CD4-positive, alpha-beta memory T cell (primary cell): Measurements from ENCODE around the gene PLXNA4. TPM values are rescaled to one million over a fixed set of nuclear protein-coding genes. Genes with fewer than 3 reads are reported as not detected.

Experiments used
- CTCF ChIA-PET: fragments of 350-600 bp; sonication (Branson Sonifier 250); formaldehyde crosslinking; loops from one replicate; lab custom pipeline; 2021; ENCODE audit warnings: inconsistent platforms; ENCODE audit not compliant: partially characterized antibody; lab: Charles Lee
- POLR2A ChIA-PET: fragments of 350-600 bp; sonication (Branson Sonifier 250); formaldehyde crosslinking; loops from one replicate; lab custom pipeline; 2021; ENCODE audit not compliant: partially characterized antibody; lab: Charles Lee
- DNase-seq, 5 donors: peaks; one replicate each; pipeline versions ENCODE4 v3.0.0 to v3.0.0-alpha.2; 2020 to 2022; ENCODE audit warnings: mixed read lengths in 1 of 5
- H3K27ac ChIP-seq: one replicate; pipeline ENCODE4 v1.7.0; 2013; ENCODE audit warnings: low read depth, low read length
- H3K27me3 ChIP-seq: 2 replicates; pipeline ENCODE4 v1.7.0; 2013; ENCODE audit warnings: mild to moderate bottlenecking, low read length, moderate library complexity; ENCODE audit not compliant: insufficient read depth
- H3K36me3 ChIP-seq: 2 replicates; pipeline ENCODE4 v1.7.0; 2013; ENCODE audit warnings: mild to moderate bottlenecking, low read length, moderate library complexity; ENCODE audit not compliant: insufficient read depth
- H3K4me1 ChIP-seq: 2 replicates; pipeline ENCODE4 v1.7.0; 2013; ENCODE audit warnings: mild to moderate bottlenecking, low read length, moderate library complexity; ENCODE audit not compliant: insufficient read depth
- H3K4me3 ChIP-seq, 2 donors: one replicate each; pipeline ENCODE4 v1.7.0; 2013; ENCODE audit warnings: low read length in 2 of 2, mild to moderate bottlenecking in 1 of 2
- H3K9me3 ChIP-seq, 2 donors: one replicate each; pipeline ENCODE4 v1.7.0; 2013; ENCODE audit warnings: low read length in 2 of 2, control low read depth in 1 of 2; ENCODE audit not compliant: control insufficient read depth in 1 of 2
- H3K27ac Mint-ChIP-seq, 7 donors: one replicate each; pipeline ENCODE4 v1.8.0; 2020 to 2021; ENCODE audit warnings: mixed read lengths in 7 of 7, mild to moderate bottlenecking in 6 of 7, inconsistent platforms in 3 of 7, moderate library complexity in 3 of 7
- H3K27me3 Mint-ChIP-seq, 2 donors: one replicate each; pipeline ENCODE4 v1.8.0; 2020 to 2021; ENCODE audit warnings: mixed read lengths in 2 of 2
- H3K36me3 Mint-ChIP-seq, 2 donors: one replicate each; pipeline ENCODE4 v1.8.0; 2020 to 2021; ENCODE audit warnings: mixed read lengths in 2 of 2, inconsistent platforms in 1 of 2, mild to moderate bottlenecking in 1 of 2
- H3K4me1 Mint-ChIP-seq, 4 donors: one replicate each; pipeline ENCODE4 v1.8.0; 2020 to 2021; ENCODE audit warnings: mixed read lengths in 4 of 4, mild to moderate bottlenecking in 1 of 4
- H3K4me3 Mint-ChIP-seq, 8 donors: one replicate each; pipeline ENCODE4 v1.8.0; 2020 to 2021; ENCODE audit warnings: mixed read lengths in 8 of 8, mild to moderate bottlenecking in 7 of 8, moderate library complexity in 6 of 8, inconsistent platforms in 3 of 8
- H3K9me3 Mint-ChIP-seq, 8 donors: one replicate each; pipeline ENCODE4 v1.8.0; 2020 to 2021; ENCODE audit warnings: mixed read lengths in 8 of 8, mild to moderate bottlenecking in 5 of 8, inconsistent platforms in 3 of 8, moderate library complexity in 1 of 8
- intact Hi-C: fragments of 100-400 bp; cut with micrococcal nuclease; formaldehyde crosslinking; loops from one replicate; pipeline ENCODE4 v1.15.1; 2023
- polyA plus RNA-seq, 2 donors: library from polyadenylated mRNA; unstranded; fragments of 300-500 nt; fragmentation: Illumina TruSeq; gene quantifications; one replicate each; pipeline ENCODE4 v1.2.3, GENCODE V29; 2021
- total RNA-seq, 2 experiments: library from RNA; stranded (reverse); gene quantifications; one replicate each; pipeline ENCODE4 v1.2.3, GENCODE V29; 2021

The PLXNA4 gene
- total and polyA plus RNA-seq, 4 experiments from 2014 or later: 0.06 to 0.94 (median 0.58) TPM

- H3K27me3 ChIP-seq: no peaks in the 10 kb centered on the region
- peaks cover 5 to 15% (median 13%) of the 10 kb centered on the region in 4 donors for H3K4me1 Mint-ChIP-seq
- POLR2A ChIA-PET: no interaction called here
- peak overlapping the region in 1 of 7 donors; percentile 29 for H3K27ac Mint-ChIP-seq
- no peaks in the 10 kb centered on the region for H3K36me3 Mint-ChIP-seq
- no peaks in the 10 kb centered on the region for H3K9me3 ChIP-seq
- H3K36me3 ChIP-seq: no peaks in the 10 kb centered on the region
- intact Hi-C loops: no loop called here
- no peak overlapping the region for H3K27ac ChIP-seq
- no peak for DNase-seq
- H3K4me3 Mint-ChIP-seq: no peak overlapping the region
- H3K27me3 Mint-ChIP-seq: no peaks in the 10 kb centered on the region
- H3K4me3 ChIP-seq: no peak overlapping the region
- H3K4me1 ChIP-seq: no peaks in the 10 kb centered on the region
- no peaks in the 10 kb centered on the region for H3K9me3 Mint-ChIP-seq
- CTCF ChIA-PET: interaction anchor here (1.3 to 1.5 kb wide), 2 partner anchors 72 to 114 kb away, joined by 3 to 4 read pairs; no protein-coding TSS in a partner anchor
Measured at GRCh38 chr7:132508724-132509353, 67.4 kb downstream of the PLXNA4 start.

DNA sequence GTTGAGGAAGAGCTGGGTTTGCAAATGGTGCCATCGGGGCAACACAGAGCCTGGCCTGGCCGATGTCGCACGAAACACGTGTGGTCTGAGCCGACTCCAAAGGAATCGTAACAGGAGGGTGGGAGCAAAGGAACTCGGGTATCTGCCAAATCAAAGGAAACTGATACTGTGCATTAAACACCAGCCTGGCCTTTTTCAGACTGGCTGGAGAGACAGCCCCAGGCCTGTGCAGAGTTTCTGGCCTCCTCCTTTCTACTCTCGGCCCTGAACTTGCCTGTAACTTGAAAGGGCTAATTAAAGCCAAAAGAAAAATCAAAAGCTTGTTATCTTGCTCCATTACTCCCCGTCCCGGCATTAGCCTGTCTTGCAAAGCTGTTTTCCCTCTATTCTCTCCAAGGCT is 71.4 kb downstream of the PLXNA4 start:
- H3K9me3 ChIP-seq: no peaks in the 10 kb centered on the region
- H3K27ac Mint-ChIP-seq: peak overlapping the region in 1 of 7 donors; percentile 75

DNA sequence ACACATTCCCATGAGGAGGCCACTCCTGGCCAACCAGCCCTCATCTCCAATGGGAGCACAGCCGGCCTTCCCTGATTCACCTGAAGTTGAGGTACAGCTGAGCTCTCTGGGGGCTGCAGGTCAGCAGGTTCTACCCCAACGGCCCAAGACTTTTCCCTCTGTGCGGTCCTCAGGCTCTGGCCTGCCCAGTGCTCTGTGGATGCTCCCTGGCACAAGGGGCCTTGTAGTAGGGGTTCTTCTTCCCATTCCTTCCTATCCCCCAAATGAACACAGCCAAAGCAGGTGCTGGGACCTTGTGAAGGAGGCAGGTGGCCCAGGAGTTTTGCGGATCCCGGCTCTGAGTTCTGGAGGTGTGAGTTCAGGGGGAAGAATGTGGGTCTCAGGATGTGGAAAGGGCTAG is 72.2 kb downstream of the PLXNA4 start:
- H3K36me3 ChIP-seq: no peaks in the 10 kb centered on the region
- intact Hi-C loops: no loop called here
- ChIA-PET CTCF (no interaction called here), POLR2A (no interaction called here)
- no peak overlapping the region for H3K4me3 Mint-ChIP-seq
- H3K4me3 ChIP-seq: no peak overlapping the region
- H3K27me3 ChIP-seq: no peaks in the 10 kb centered on the region
- H3K27me3 Mint-ChIP-seq: no peaks in the 10 kb centered on the region
- H3K27ac Mint-ChIP-seq: no peak overlapping the region
- no peaks in the 10 kb centered on the region for H3K36me3 Mint-ChIP-seq
- no peak for DNase-seq
- no peaks in the 10 kb centered on the region for H3K9me3 ChIP-seq
- peaks cover 0 to 4% (median under 1%) of the 10 kb centered on the region in 4 donors for H3K4me1 Mint-ChIP-seq
- no peaks in the 10 kb centered on the region for H3K4me1 ChIP-seq
- peaks cover 0 to 3% (median 0%) of the 10 kb centered on the region in 8 donors for H3K9me3 Mint-ChIP-seq
- no peak overlapping the region for H3K27ac ChIP-seq

More for the DNA sequence above, 71.4 kb downstream of the PLXNA4 start:
- Mint-ChIP-seq H3K36me3 (no peaks in the 10 kb centered on the region), H3K4me1 (peaks cover 2 to 9% (median 8%) of the 10 kb centered on the region in 4 donors), H3K9me3 (peaks cover 0 to 3% (median 0%) of the 10 kb centered on the region in 8 donors), H3K4me3 (no peak overlapping the region), H3K27me3 (no peaks in the 10 kb centered on the region)
- no peak for DNase-seq
- H3K36me3 ChIP-seq: no peaks in the 10 kb centered on the region
- intact Hi-C loops: no loop called here
- H3K4me3 ChIP-seq: no peak overlapping the region
- POLR2A ChIA-PET: no interaction called here
- no peak overlapping the region for H3K27ac ChIP-seq
- H3K27me3 ChIP-seq: no peaks in the 10 kb centered on the region
- CTCF ChIA-PET: no interaction called here
- H3K4me1 ChIP-seq: no peaks in the 10 kb centered on the region

DNA sequence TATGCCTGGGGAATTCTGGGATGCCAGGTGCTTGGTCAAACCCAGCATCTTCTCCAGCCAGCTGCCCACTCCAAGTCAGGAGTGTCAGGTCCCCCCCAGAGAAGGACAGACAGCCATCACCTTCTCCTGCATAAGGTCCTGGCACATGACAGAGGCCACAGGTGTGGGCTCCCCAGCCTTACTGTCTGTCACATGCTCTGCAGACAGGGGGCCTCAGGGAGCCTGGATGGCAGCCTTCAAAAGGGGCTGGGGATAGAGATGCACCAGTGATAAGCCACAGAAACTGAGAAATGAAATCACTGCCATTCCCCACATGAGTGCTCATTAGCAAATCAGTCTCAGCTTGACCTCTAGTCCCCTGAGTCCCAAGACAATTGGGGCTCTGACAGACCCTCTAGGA is 72.9 kb downstream of the PLXNA4 start:
- intact Hi-C loops: no loop called here
- POLR2A ChIA-PET: no interaction called here
- Mint-ChIP-seq H3K9me3 (peaks cover 0 to 3% (median 0%) of the 10 kb centered on the region in 8 donors), H3K4me3 (no peak overlapping the region), H3K36me3 (no peaks in the 10 kb centered on the region), H3K27me3 (no peaks in the 10 kb centered on the region), H3K27ac (no peak overlapping the region), H3K4me1 (peaks cover 0 to 4% (median 0%) of the 10 kb centered on the region in 4 donors)
- DNase-seq: no peak
- CTCF ChIA-PET: no interaction called here
- no peaks in the 10 kb centered on the region for H3K36me3 ChIP-seq
- H3K4me1 ChIP-seq: no peaks in the 10 kb centered on the region
- H3K9me3 ChIP-seq: no peaks in the 10 kb centered on the region
- no peaks in the 10 kb centered on the region for H3K27me3 ChIP-seq
- no peak overlapping the region for H3K27ac ChIP-seq
- H3K4me3 ChIP-seq: no peak overlapping the region

GRCh38 chr7:132501956-132502355 is 74.3 kb downstream of the PLXNA4 start:
- peak overlapping the region in 1 of 7 donors; percentile 20 for H3K27ac Mint-ChIP-seq
- no peak overlapping the region for H3K4me3 ChIP-seq

DNA sequence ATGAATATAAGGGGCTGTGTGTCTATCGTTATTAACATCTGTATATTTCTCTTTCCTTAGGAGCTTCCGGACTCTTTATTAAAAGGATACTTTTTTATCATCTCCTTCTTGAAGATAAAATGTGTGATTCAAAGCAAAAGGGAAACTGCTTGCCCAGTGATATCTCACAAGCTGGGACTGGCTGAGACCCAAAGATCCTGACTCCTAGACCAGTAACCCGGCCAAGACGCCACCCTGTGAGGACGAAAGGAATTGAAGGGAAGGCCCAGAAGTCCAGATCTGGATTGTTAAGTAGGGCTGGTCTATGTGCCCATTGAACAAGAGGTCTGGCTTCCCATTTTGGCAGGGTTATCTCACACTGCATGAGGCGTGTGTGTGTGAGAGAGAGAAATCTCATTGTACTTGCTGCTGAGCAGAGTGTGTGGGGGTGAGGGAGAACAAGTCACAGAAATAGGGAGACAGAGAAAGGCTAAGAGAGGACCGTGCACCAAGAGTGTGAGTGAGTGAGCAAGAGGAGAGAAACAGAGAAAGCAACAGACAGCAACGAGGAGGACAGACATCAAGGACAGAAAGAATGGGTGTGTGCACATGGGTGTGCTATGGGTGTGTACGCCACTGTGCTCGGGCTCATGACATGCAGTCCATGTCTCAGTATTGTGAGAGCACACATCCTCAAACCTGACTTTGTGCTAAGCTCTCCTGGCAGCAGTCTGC is 75.4 kb downstream of the PLXNA4 start:
- H3K36me3 ChIP-seq: no peaks in the 10 kb centered on the region
- no peaks in the 10 kb centered on the region for H3K4me1 ChIP-seq
- Mint-ChIP-seq H3K27ac (peak overlapping the region in 1 of 7 donors; percentile 18), H3K4me1 (peaks cover 0 to 4% (median 0%) of the 10 kb centered on the region in 4 donors), H3K9me3 (peaks cover 0 to 3% (median 0%) of the 10 kb centered on the region in 8 donors), H3K36me3 (no peaks in the 10 kb centered on the region), H3K4me3 (no peak overlapping the region), H3K27me3 (no peaks in the 10 kb centered on the region)
- no peak overlapping the region for H3K4me3 ChIP-seq
- ChIA-PET CTCF (no interaction called here), POLR2A (no interaction called here)
- no peaks in the 10 kb centered on the region for H3K9me3 ChIP-seq
- no peak overlapping the region for H3K27ac ChIP-seq
- H3K27me3 ChIP-seq: no peaks in the 10 kb centered on the region
- DNase-seq: no peak
- intact Hi-C loops: no loop called here

More at GRCh38 chr7:132501956-132502355, 74.3 kb downstream of the PLXNA4 start:
- H3K4me1 ChIP-seq: no peaks in the 10 kb centered on the region
- intact Hi-C loops: no loop called here
- no peak overlapping the region for H3K27ac ChIP-seq
- ChIA-PET CTCF (no interaction called here), POLR2A (no interaction called here)
- no peak overlapping the region for H3K4me3 Mint-ChIP-seq
- no peaks in the 10 kb centered on the region for H3K27me3 ChIP-seq
- no peaks in the 10 kb centered on the region for H3K36me3 Mint-ChIP-seq
- H3K27me3 Mint-ChIP-seq: no peaks in the 10 kb centered on the region
- H3K9me3 Mint-ChIP-seq: peaks cover 0 to 3% (median 0%) of the 10 kb centered on the region in 8 donors
- peaks cover 0 to 4% (median 0%) of the 10 kb centered on the region in 4 donors for H3K4me1 Mint-ChIP-seq
- H3K9me3 ChIP-seq: no peaks in the 10 kb centered on the region
- DNase-seq: no peak
- H3K36me3 ChIP-seq: no peaks in the 10 kb centered on the region

- DNase-seq: no peak
- no peaks in the 10 kb centered on the region for H3K9me3 ChIP-seq
- peaks cover 0 to 4% (median 0%) of the 10 kb centered on the region in 4 donors for H3K4me1 Mint-ChIP-seq
- H3K27ac Mint-ChIP-seq: no peak overlapping the region
- POLR2A ChIA-PET: interaction anchor here (1.1 kb wide), 1 partner anchor 24 kb away, joined by 3 read pairs; no protein-coding TSS in a partner anchor
- H3K27me3 ChIP-seq: no peaks in the 10 kb centered on the region
- intact Hi-C loops: no loop called here
- no peaks in the 10 kb centered on the region for H3K4me1 ChIP-seq
- CTCF ChIA-PET: no interaction called here
- no peak overlapping the region for H3K4me3 ChIP-seq
- H3K36me3 ChIP-seq: no peaks in the 10 kb centered on the region
- H3K27ac ChIP-seq: no peak overlapping the region
- peaks cover 0 to 3% (median 0%) of the 10 kb centered on the region in 8 donors for H3K9me3 Mint-ChIP-seq
- H3K4me3 Mint-ChIP-seq: no peak overlapping the region
- H3K36me3 Mint-ChIP-seq: no peaks in the 10 kb centered on the region
- peaks cover 0 to 1% of the 10 kb centered on the region in 2 donors for H3K27me3 Mint-ChIP-seq
Measured at GRCh38 chr7:132499487-132499886, 76.8 kb downstream of the PLXNA4 start.
